SK-N-SH (cell line): ENCODE data around the gene PCNX2. TPM values are rescaled to one million over a fixed set of nuclear protein-coding genes. Genes with fewer than 3 reads are reported as not detected.

Experiments used
- CTCF ChIA-PET: fragments of 300-600, 350-600 bp; formaldehyde crosslinking; extraction: SDS; loops from one replicate; lab custom pipeline; 2021; lab: Yijun Ruan, JAX
- POLR2A ChIA-PET: fragments of 350-600 bp; sonication (Branson Sonifier 250); formaldehyde crosslinking; extraction: SDS; loops from one replicate; lab custom pipeline; 2020; ENCODE audit warnings: antibody characterized with exemption, inconsistent platforms; lab: Yijun Ruan, JAX
- DNase-seq: peaks from one replicate; pipeline ENCODE4 v3.0.0; 2012
- H2AFZ ChIP-seq: fragments of 200-600 bp; sonication (generic); 2 replicates; pipeline ENCODE4 v1.8.1; 2016; ENCODE audit warnings: antibody characterized with exemption, mild to moderate bottlenecking, low read depth
- H3F3A ChIP-seq: fragments of 200-600 bp; sonication (generic); replicated peaks from 2 replicates; pipeline ENCODE3; 2016; ENCODE audit warnings: antibody characterized with exemption, mild to moderate bottlenecking; ENCODE audit not compliant: insufficient read depth
- H3K27ac ChIP-seq, 2 experiments: fragments of 200-500 bp in 1 of 2; fragments of 200-600 bp in 1 of 2; sonication (Bioruptor generic) in 1 of 2; sonication (generic), shearing (Covaris generic) in 1 of 2; 2 replicates each; pipeline versions ENCODE4 v1.5.1 to v1.6.1; 2014 to 2016; ENCODE audit warnings: low read depth in 2 of 2, inconsistent platforms in 1 of 2, low read length in 1 of 2, mild to moderate bottlenecking in 1 of 2, mixed read lengths in 1 of 2
- H3K27me3 ChIP-seq: fragments of 200-600 bp; sonication (generic), shearing (Covaris generic); 2 replicates; pipeline ENCODE4 v1.6.1; 2016; ENCODE audit warnings: mixed run types; ENCODE audit not compliant: insufficient read depth
- H3K36me3 ChIP-seq, 2 experiments: fragments of 200-500 bp in 1 of 2; fragments of 200-600 bp in 1 of 2; sonication (Bioruptor generic) in 1 of 2; sonication (generic) in 1 of 2; replicated peaks in 1 of 2; 2 replicates each; pipeline versions ENCODE3 to v1.5.1; 2014 to 2016; ENCODE audit warnings: low read length in 1 of 2, mild to moderate bottlenecking in 1 of 2; ENCODE audit not compliant: insufficient read depth in 2 of 2, control insufficient read depth in 1 of 2
- H3K4me1 ChIP-seq, 2 experiments: fragments of 200-500 bp in 1 of 2; fragments of 200-600 bp in 1 of 2; sonication (Bioruptor generic) in 1 of 2; sonication (generic), shearing (Covaris generic) in 1 of 2; 2 replicates each; pipeline versions ENCODE4 v1.5.1 to v1.6.1; 2014 to 2016; ENCODE audit warnings: low read depth in 1 of 2, low read length in 1 of 2, mixed run types in 1 of 2; ENCODE audit not compliant: insufficient read depth in 2 of 2, control insufficient read depth in 1 of 2
- H3K4me2 ChIP-seq: fragments of 200-600 bp; sonication (generic), shearing (Covaris generic); 2 replicates; pipeline ENCODE4 v1.6.1; 2017; ENCODE audit warnings: mixed run types
- H3K4me3 ChIP-seq, 2 experiments: fragments of 200-500 bp in 1 of 2; fragments of 200-600 bp in 1 of 2; sonication (Bioruptor generic) in 1 of 2; sonication (generic), shearing (Covaris generic) in 1 of 2; 2 replicates each; pipeline versions ENCODE4 v1.5.1 to v1.8.1; 2014 to 2016; ENCODE audit warnings: low read depth in 2 of 2, inconsistent platforms in 1 of 2, low read length in 1 of 2, mild to moderate bottlenecking in 1 of 2, mixed read lengths in 1 of 2, moderate library complexity in 1 of 2
- H3K79me2 ChIP-seq: fragments of 200-600 bp; sonication (generic); 2 replicates; pipeline ENCODE4 v1.8.1; 2017; ENCODE audit warnings: mild to moderate bottlenecking; ENCODE audit not compliant: insufficient read depth
- H3K9ac ChIP-seq: fragments of 200-600 bp; sonication (generic); 2 replicates; pipeline ENCODE4 v1.6.1; 2017; ENCODE audit warnings: mixed run types
- H3K9me2 ChIP-seq: fragments of 200-600 bp; sonication (generic); 2 replicates; pipeline ENCODE4 v1.6.1; 2017; ENCODE audit warnings: mixed run types
- H3K9me3 ChIP-seq: fragments of 200-600 bp; sonication (generic); 2 replicates; pipeline ENCODE4 v1.6.1; 2017; ENCODE audit warnings: mixed run types, mild to moderate bottlenecking, moderate library complexity
- H4K20me1 ChIP-seq: fragments of 200-600 bp; sonication (generic); 2 replicates; pipeline ENCODE4 v1.6.1; 2017; ENCODE audit warnings: mild to moderate bottlenecking, mixed run types; ENCODE audit not compliant: insufficient read depth
- CHD2 ChIP-seq: fragments of 150-350 bp; IDR thresholded peaks from 2 replicates; pipeline ENCODE4 v1.6.1; 2018; ENCODE audit warnings: low read length; ENCODE audit not compliant: partially characterized antibody
- ELF1 ChIP-seq: IDR thresholded peaks from 2 replicates; pipeline ENCODE4 v1.4.0; 2012
- EP300 ChIP-seq, 2 experiments: IDR thresholded peaks; 2 replicates each; pipeline versions ENCODE4 v1.4.0 to v1.6.1; 2012; ENCODE audit warnings: borderline replicate concordance in 1 of 2, low read depth in 1 of 2, low read length in 1 of 2
- FOXJ3 ChIP-seq: sonication (generic); formaldehyde crosslinking; IDR thresholded peaks from 2 replicates; pipeline ENCODE4 v1.5.1; 2020; ENCODE audit warnings: mild to moderate bottlenecking, missing genetic modification reagents
- GABPA ChIP-seq: IDR thresholded peaks from 2 replicates; pipeline ENCODE4 v1.4.0; 2012; ENCODE audit warnings: low read depth, mild to moderate bottlenecking
- MXI1 ChIP-seq: IDR thresholded peaks from 2 replicates; pipeline ENCODE4 v1.6.1; 2012; ENCODE audit warnings: mild to moderate bottlenecking, low read depth, low read length, improper control_type of control experiment
- NFIC ChIP-seq: IDR thresholded peaks from 2 replicates; pipeline ENCODE4 v1.4.0; 2012; ENCODE audit warnings: borderline replicate concordance
- NRF1 ChIP-seq: IDR thresholded peaks from 2 replicates; pipeline ENCODE4 v1.6.1; 2012; ENCODE audit warnings: low read depth, mild to moderate bottlenecking, low read length
- POLR2AphosphoS5 ChIP-seq: IDR thresholded peaks from 2 replicates; pipeline ENCODE4 v1.6.1; 2012; ENCODE audit warnings: low read depth, low read length
- RCOR1 ChIP-seq: fragments of 150-350 bp; IDR thresholded peaks from 2 replicates; pipeline ENCODE4 v1.6.1; 2017; ENCODE audit warnings: antibody characterized with exemption, low read length
- SIN3A ChIP-seq: IDR thresholded peaks from 2 replicates; pipeline ENCODE4 v1.6.1; 2012; ENCODE audit warnings: low read depth, mild to moderate bottlenecking, low read length, moderate library complexity, borderline replicate concordance
- TCF12 ChIP-seq: IDR thresholded peaks from 2 replicates; pipeline ENCODE4 v1.4.0; 2012
- TEAD4 ChIP-seq: IDR thresholded peaks from 2 replicates; pipeline ENCODE4 v1.4.0; 2012; ENCODE audit warnings: mild to moderate bottlenecking, borderline replicate concordance; ENCODE audit not compliant: insufficient read depth
- WGBS: methylation state at CpG from one replicate; pipeline ENCODE4 v1.1.6; 2017; ENCODE audit warnings: low lambda C conversion rate; 5-methylcytosine and 5-hydroxymethylcytosine counted together
- polyA plus RNA-seq, 3 experiments: library from polyadenylated mRNA; depleted of rRNA; stranded (reverse); fragments of >200 nt; gene quantifications; 2 replicates each; pipeline ENCODE4 v1.2.3, GENCODE V29; 2012
- TF ChIP-seq, protein P1 (sequence below): IDR thresholded peaks from 2 replicates; pipeline ENCODE4 v1.4.0; 2012; ENCODE audit warnings: low read depth, borderline replicate concordance
- TF ChIP-seq, protein P2 (sequence below): fragments of 200-600 bp; sonication (generic); IDR thresholded peaks from 2 replicates; pipeline ENCODE4 v1.6.1; 2017; ENCODE audit warnings: antibody characterized with exemption, mild to moderate bottlenecking, moderate library complexity
- TF ChIP-seq, protein P3 (sequence below): fragments of 150-350 bp; IDR thresholded peaks from 2 replicates; pipeline ENCODE4 v1.6.1; 2017; ENCODE audit warnings: antibody characterized with exemption, low read length, low read depth, borderline replicate concordance
- TF ChIP-seq, protein P4 (sequence below): IDR thresholded peaks from 2 replicates; pipeline ENCODE4 v1.6.1; 2012; ENCODE audit warnings: mild to moderate bottlenecking, low read depth, low read length, moderate library complexity

Gene PCNX2
- polyA plus RNA-seq, 1 of the 3 experiments (the other 2 are of a cell fraction): 10.6 TPM

DNA sequence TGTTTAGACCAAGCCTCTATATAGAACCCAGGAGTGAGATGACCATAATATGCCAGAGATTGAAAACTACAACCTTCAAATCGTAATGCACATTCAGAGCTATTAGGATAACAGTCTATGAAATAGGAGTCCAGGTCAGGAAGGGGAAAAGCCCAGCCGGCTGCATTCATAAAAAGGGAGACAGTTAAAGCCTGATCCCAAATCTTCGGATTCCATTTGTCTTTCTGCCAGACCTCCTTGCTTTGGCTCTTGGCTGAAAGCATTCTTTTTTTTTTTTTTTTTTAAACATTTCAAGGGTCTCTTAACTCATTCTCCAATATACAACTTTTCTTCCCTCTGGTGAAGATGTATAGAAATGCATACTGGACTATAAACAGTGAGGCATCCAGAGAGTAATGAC lies 264.0 kb downstream of the PCNX2 start:
- H3K27ac ChIP-seq: no peak overlapping the region
- no peaks in the 10 kb centered on the region for H3K79me2 ChIP-seq
- no peaks in the 10 kb centered on the region for H3K27me3 ChIP-seq
- POLR2A ChIA-PET: no interaction called here
- no peak overlapping the region for H3K9ac ChIP-seq
- no peak overlapping the region for H2AFZ ChIP-seq
- no peaks in the 10 kb centered on the region; a peak in 1 of 4 replicates for H3K4me1 ChIP-seq
- H3K9me2 ChIP-seq: 0 out of 2 replicates have a peak, but pooled peaks cover 5% of the 10 kb centered on the region
- no peaks in the 10 kb centered on the region for H4K20me1 ChIP-seq
- H3F3A ChIP-seq: no peaks in the 10 kb centered on the region
- DNase-seq: no peak
- CTCF ChIA-PET: no interaction called here
- H3K36me3 ChIP-seq: no peaks in the 10 kb centered on the region
- no peaks in the 10 kb centered on the region for H3K9me3 ChIP-seq
- WGBS: 82% methylated on average over 3 of the region's 3 CpGs
- H3K4me2 ChIP-seq: no peak overlapping the region
- TF ChIP-seq NFIC (no peak), ELF1 (no peak), POLR2AphosphoS5 (no peak), CHD2 (no peak), SIN3A (no peak), NRF1 (no peak), FOXJ3 (CRISPR knock-in tag) (no peak), TCF12 (no peak), EP300 (IDR thresholded peaks at IDR 0.05; ENCODE audit: borderline replicate concordance in 1 of 2, low read depth in 1 of 2, low read length in 1 of 2) (no peak), RCOR1 (no peak), GABPA (no peak), MXI1 (no peak), TEAD4 (no peak)
- TF ChIP-seq, protein P1, sequence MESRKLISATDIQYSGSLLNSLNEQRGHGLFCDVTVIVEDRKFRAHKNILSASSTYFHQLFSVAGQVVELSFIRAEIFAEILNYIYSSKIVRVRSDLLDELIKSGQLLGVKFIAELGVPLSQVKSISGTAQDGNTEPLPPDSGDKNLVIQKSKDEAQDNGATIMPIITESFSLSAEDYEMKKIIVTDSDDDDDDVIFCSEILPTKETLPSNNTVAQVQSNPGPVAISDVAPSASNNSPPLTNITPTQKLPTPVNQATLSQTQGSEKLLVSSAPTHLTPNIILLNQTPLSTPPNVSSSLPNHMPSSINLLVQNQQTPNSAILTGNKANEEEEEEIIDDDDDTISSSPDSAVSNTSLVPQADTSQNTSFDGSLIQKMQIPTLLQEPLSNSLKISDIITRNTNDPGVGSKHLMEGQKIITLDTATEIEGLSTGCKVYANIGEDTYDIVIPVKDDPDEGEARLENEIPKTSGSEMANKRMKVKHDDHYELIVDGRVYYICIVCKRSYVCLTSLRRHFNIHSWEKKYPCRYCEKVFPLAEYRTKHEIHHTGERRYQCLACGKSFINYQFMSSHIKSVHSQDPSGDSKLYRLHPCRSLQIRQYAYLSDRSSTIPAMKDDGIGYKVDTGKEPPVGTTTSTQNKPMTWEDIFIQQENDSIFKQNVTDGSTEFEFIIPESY: no peak
- TF ChIP-seq, protein P2, sequence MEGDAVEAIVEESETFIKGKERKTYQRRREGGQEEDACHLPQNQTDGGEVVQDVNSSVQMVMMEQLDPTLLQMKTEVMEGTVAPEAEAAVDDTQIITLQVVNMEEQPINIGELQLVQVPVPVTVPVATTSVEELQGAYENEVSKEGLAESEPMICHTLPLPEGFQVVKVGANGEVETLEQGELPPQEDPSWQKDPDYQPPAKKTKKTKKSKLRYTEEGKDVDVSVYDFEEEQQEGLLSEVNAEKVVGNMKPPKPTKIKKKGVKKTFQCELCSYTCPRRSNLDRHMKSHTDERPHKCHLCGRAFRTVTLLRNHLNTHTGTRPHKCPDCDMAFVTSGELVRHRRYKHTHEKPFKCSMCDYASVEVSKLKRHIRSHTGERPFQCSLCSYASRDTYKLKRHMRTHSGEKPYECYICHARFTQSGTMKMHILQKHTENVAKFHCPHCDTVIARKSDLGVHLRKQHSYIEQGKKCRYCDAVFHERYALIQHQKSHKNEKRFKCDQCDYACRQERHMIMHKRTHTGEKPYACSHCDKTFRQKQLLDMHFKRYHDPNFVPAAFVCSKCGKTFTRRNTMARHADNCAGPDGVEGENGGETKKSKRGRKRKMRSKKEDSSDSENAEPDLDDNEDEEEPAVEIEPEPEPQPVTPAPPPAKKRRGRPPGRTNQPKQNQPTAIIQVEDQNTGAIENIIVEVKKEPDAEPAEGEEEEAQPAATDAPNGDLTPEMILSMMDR: no peak
- TF ChIP-seq, protein P3, sequence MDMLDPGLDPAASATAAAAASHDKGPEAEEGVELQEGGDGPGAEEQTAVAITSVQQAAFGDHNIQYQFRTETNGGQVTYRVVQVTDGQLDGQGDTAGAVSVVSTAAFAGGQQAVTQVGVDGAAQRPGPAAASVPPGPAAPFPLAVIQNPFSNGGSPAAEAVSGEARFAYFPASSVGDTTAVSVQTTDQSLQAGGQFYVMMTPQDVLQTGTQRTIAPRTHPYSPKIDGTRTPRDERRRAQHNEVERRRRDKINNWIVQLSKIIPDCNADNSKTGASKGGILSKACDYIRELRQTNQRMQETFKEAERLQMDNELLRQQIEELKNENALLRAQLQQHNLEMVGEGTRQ: no peak
- TF ChIP-seq, protein P4, sequence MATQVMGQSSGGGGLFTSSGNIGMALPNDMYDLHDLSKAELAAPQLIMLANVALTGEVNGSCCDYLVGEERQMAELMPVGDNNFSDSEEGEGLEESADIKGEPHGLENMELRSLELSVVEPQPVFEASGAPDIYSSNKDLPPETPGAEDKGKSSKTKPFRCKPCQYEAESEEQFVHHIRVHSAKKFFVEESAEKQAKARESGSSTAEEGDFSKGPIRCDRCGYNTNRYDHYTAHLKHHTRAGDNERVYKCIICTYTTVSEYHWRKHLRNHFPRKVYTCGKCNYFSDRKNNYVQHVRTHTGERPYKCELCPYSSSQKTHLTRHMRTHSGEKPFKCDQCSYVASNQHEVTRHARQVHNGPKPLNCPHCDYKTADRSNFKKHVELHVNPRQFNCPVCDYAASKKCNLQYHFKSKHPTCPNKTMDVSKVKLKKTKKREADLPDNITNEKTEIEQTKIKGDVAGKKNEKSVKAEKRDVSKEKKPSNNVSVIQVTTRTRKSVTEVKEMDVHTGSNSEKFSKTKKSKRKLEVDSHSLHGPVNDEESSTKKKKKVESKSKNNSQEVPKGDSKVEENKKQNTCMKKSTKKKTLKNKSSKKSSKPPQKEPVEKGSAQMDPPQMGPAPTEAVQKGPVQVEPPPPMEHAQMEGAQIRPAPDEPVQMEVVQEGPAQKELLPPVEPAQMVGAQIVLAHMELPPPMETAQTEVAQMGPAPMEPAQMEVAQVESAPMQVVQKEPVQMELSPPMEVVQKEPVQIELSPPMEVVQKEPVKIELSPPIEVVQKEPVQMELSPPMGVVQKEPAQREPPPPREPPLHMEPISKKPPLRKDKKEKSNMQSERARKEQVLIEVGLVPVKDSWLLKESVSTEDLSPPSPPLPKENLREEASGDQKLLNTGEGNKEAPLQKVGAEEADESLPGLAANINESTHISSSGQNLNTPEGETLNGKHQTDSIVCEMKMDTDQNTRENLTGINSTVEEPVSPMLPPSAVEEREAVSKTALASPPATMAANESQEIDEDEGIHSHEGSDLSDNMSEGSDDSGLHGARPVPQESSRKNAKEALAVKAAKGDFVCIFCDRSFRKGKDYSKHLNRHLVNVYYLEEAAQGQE: no peak
- no peak overlapping the region for H3K4me3 ChIP-seq
